Left lobe of liver (tissue), 2 donors: ENCODE results near the gene SDK2. TPM values are rescaled to one million over a fixed set of nuclear protein-coding genes. Genes with fewer than 3 reads are reported as not detected.
"Not testable (repeated sequence)": the region's sequence is repeated elsewhere in the genome, so short reads cannot be mapped to it uniquely, and the experiment has no call there.

Source experiments
- ATAC-seq: fragments of 200-7000 bp; cut with Tn5 transposase; one replicate; pipeline ENCODE4 v1.9.1; 2020; ENCODE audit warnings: mild to moderate bottlenecking, moderate library complexity
- DNase-seq: peaks from one replicate; pipeline ENCODE4 v3.0.0-alpha.2; 2020; ENCODE audit warnings: low spot score
- total RNA-seq: library from RNA; stranded (reverse); gene quantifications from one replicate; pipeline ENCODE4 v1.2.1, GENCODE V29; 2021
- donor health status: DM: no; HTN: no; CAD: no; lungs with moderate emphysema.
- donor health status: DM: no; HTN: yes; CAD: no.

Gene SDK2
- total RNA-seq, 1 donor from 2014 or later: 0.15 TPM

- ATAC-seq (no peak), DNase-seq (no peak)
Measured at GRCh38 chr17:73336408-73337329, 307.6 kb downstream of the SDK2 start.

- no peak for ATAC-seq
- DNase-seq: no peak
Measured at GRCh38 chr17:73335591-73336407, 308.4 kb downstream of the SDK2 start.

DNA sequence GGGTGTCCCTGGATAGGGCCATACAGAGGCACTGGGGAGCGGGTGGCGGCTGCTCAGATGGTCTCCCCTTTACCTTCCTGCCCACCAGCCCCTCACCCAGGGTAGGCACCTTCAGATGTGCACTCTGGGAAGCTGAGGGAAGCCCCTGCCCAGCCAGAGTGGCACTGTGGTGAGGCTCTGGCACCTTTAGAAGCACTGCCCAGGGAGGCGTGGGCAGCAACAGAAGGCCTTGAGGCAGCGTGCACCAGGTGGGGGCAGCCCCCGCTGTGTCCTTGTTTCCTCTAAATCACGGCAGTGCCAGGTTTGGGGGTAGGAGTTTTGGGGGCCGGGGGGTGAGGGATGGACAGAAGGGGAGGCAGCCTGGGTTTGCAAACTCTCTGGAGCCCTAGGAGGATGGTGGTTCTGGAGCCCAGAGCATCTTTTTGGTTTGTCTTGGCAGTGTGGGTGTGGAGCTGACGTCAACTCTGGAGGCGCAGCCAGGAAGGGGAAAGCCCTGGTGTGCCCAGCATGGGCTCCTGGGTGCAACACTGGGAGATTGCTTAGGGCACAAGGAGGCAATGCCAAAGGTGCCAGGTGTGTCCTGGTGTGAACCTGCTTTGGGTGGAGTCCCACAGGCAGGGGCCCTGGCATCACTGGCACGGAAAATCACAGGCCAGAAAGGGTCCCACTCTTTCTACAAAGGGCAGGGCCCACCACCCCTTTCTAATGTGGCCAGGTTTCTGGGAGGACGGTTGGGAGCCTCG is 309.3 kb downstream of the SDK2 start:
- DNase-seq (no peak), ATAC-seq (no peak)

GRCh38 chr17:73333445-73333844 is 310.8 kb downstream of the SDK2 start:
- not testable (repeated sequence) for DNase-seq, ATAC-seq

DNA sequence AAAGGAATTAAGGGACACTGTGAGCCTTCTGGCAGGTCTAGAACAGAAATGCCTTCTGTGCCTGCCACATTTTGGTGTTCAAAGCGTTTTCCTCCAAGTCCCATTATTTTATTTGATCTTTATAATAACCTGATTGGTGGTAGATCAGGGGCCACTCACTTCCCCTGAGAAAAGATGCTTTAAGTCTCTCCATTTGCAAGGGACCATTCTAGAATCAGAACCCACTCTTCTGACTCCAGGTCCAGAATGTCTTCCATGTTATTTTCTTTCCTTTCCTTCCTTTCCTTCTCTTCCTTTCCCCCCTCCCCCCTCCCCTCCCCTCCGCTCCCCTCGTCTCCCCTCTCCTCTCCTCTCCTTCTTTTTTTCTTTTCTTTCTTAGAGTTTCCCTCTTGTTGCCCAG is 313.2 kb downstream of the SDK2 start:
- ATAC-seq (no peak), DNase-seq (no peak)

GRCh38 chr17:73327676-73328075 is 316.6 kb downstream of the SDK2 start:
- DNase-seq: no peak
- no peak for ATAC-seq

DNA sequence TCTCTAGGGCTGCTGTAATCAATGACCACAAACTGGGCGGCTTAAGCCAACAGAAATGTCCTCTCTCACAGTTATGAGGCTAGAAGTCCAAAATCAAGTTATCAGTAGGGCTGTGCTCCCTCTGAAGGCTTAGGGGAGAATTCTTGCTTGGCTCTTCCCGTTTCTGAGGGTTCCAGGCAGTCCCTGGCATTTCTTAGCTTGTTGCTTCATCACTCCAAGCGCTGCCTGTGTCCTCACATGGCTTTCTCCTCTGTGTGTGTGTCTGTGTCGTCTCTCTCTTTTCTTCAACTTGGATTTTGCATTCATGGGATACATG is 318.8 kb downstream of the SDK2 start:
- no peak for ATAC-seq
- DNase-seq: no peak

GRCh38 chr17:73324711-73325526 is 319.3 kb downstream of the SDK2 start:
- ATAC-seq (no peak), DNase-seq (no peak)

GRCh38 chr17:73324160-73324475 is 320.1 kb downstream of the SDK2 start:
- no peak for ATAC-seq
- no peak for DNase-seq

- ATAC-seq: no peak
- DNase-seq: no peak
Measured at GRCh38 chr17:73323409-73324159, 320.7 kb downstream of the SDK2 start.

GRCh38 chr17:73320601-73321264 is 323.5 kb downstream of the SDK2 start:
- ATAC-seq (no peak), DNase-seq (no peak)

DNA sequence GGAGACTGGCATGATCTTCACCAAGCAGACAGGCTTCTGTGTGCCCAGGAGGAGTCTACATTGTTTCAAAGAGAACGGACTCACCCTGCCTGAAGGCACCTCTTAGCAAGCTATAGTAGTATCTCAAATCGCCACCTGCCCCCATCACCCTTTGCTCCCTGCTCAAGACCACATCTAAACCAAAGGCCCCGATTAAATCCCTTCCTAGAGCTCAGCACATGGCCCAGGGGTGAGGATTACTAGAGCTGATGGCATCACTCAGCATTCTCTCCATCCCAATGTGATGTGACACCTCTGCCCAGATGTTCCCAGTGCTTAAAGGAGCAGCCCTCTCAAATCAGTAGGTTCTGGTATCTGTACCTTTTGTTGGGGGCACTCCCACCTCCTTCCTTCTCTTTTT is 324.5 kb downstream of the SDK2 start:
- no peak for DNase-seq

DNA sequence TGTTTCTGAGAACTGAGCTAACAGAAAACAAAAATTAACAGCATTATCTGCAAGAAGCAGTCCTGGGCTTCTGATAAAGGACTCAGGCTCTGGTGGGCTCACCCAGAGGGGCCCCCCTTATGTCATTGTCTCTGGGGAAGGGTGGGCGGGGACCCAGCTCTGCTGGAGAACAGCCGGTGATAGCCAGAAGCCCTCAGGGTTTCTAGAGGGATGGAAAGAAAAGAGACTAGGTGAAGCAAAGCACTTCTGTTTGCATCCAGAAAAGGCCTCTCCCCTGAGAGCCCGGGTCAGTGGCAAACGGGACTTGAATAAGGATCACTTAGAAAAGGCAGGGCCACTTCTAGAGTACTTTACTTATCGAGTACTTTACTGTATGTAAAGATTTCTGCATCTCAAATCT is 325.4 kb downstream of the SDK2 start:
- ATAC-seq (no peak), DNase-seq (no peak)

More for the DNA sequence above, 324.5 kb downstream of the SDK2 start:
- ATAC-seq: no peak

GRCh38 chr17:73318427-73318813 is 325.8 kb downstream of the SDK2 start:
- ATAC-seq (no peak), DNase-seq (no peak)

DNA sequence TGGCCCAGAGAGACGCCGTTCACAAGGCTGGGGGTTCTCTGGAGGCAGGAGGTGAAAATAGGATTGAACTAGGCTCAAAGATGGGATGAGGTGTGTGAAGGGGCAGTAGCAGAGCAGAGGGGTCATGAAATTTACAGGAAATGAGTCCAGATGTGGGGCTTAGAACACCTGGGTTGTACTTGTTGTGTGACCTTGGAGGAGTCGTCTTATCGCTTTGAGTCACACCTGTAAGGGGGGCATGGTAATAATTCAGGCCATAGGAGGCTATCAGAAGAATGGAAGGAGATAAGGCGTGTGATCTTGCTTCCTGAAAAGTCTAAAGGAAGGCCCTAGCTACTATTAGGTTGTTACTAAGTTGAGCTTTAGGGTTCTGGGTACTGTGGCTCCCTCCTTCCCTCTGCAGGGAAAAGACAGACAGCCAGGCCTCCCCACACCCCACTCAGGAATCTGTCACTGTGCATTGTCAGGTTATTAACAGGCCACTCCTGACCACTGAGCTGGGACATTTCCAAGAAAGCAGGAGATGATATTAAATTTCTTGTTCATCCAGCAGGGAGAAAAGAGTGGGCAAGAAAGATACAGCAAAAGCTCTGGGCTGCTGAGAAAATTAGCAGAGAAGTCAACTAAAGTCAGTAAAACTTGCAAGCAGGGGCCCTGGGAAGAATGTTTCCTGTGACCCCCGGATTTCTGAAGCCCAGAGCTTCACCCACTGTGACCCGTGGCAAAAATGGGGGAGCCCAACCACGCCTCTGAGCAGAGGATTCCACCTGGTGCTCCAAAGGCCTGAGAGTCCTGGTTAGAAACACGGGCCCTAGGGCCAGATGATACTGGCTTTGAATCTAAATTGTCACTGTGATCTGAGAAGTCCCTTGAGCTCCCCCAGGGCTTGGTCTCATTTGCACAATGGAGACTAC is 326.5 kb downstream of the SDK2 start:
- no peak for DNase-seq
- ATAC-seq: no peak

- DNase-seq (no peak), ATAC-seq (no peak)
Measured at GRCh38 chr17:73316919-73317505, 327.2 kb downstream of the SDK2 start.

DNA sequence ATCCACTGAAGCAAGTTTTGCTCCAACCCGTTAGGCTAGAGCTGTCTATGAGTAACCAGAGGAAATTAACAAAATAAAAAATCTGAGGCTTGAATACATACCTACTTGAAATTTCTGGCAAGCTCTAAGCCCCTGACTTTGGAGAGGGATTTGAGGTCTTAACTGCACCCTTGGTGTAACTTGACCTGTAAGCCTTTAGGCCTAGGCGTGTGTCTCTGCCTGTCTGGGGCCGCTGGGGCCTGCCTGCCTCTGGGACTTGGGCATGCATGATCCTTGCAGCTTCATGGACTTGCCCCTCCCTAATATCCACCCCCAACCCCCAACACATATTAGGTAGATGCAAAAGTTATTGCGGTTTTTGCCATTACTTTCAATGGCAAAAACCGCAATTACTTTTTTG is 328.8 kb downstream of the SDK2 start:
- DNase-seq: no peak
- ATAC-seq: no peak

GRCh38 chr17:73313526-73314127 is 330.6 kb downstream of the SDK2 start:
- DNase-seq (no peak), ATAC-seq (no peak)
